AG10803 (cell line): ENCODE data around the gene GABRP.

Source experiments
- DNase-seq: peaks from one replicate; pipeline ENCODE4 v3.0.0; 2010; ENCODE audit warnings: low read depth
- H3K4me3 ChIP-seq: 2 replicates; pipeline ENCODE4 v1.5.1; 2011; ENCODE audit warnings: mild to moderate bottlenecking, low read length, control low read depth
- TF ChIP-seq, protein P1 (sequence below): conservative IDR thresholded peaks from 2 replicates; pipeline ENCODE4 v1.5.1; 2011; ENCODE audit warnings: mild to moderate bottlenecking, low read length, control low read depth, inconsistent platforms

GABRP gene

DNA sequence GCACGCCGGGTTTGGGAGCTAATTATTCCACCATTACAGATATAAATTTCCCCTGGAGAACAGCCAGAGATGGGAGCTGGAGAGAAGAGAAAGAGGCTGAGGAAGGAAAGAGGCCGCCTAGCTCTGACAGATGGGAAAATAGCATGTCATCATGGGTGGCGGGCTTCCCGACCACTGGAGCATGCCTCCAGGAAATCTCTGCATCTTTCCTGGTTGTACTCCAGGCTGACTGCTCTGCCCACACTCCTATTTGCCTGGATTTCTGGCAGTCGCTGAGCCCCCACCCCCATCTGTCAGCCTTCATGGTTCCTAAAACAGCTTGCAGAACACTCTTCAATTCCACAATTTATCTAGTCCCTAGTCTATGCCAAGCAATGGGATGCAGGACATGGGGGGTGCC, 14.3 kb upstream of the GABRP start:
- no peak for DNase-seq
- TF ChIP-seq, protein P1, sequence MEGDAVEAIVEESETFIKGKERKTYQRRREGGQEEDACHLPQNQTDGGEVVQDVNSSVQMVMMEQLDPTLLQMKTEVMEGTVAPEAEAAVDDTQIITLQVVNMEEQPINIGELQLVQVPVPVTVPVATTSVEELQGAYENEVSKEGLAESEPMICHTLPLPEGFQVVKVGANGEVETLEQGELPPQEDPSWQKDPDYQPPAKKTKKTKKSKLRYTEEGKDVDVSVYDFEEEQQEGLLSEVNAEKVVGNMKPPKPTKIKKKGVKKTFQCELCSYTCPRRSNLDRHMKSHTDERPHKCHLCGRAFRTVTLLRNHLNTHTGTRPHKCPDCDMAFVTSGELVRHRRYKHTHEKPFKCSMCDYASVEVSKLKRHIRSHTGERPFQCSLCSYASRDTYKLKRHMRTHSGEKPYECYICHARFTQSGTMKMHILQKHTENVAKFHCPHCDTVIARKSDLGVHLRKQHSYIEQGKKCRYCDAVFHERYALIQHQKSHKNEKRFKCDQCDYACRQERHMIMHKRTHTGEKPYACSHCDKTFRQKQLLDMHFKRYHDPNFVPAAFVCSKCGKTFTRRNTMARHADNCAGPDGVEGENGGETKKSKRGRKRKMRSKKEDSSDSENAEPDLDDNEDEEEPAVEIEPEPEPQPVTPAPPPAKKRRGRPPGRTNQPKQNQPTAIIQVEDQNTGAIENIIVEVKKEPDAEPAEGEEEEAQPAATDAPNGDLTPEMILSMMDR = no peak

DNA sequence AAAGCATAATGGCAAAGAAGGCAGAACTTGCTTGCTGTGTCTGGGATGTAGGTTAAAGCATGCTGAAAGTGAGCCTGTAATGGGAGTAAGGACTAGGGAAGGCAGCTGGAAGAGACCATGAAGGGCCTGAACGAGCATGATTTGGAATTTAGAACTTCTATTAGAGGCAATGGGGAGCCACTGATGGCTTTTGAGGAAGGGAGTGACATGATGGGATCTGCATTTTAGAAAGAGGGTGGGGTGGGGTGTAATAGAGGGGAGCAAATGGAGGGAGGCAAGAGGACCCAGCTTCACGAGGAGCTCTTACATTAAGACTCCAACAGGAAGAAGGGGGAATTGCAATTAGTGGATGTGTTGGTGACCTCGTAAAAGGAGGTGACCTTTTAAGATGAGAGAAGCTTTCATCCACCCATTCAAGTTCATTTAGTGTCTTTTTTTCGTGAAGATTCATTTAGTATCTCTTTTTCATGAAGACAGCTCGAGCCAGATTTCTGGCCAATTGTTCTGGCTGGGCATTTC, 13.6 kb upstream of the GABRP start:
- DNase-seq = no peak
- no peak overlapping the region for H3K4me3 ChIP-seq
- TF ChIP-seq, protein P1 = no peak

More for the DNA sequence above, 14.3 kb upstream of the GABRP start:
- H3K4me3 ChIP-seq = no peak overlapping the region

DNA sequence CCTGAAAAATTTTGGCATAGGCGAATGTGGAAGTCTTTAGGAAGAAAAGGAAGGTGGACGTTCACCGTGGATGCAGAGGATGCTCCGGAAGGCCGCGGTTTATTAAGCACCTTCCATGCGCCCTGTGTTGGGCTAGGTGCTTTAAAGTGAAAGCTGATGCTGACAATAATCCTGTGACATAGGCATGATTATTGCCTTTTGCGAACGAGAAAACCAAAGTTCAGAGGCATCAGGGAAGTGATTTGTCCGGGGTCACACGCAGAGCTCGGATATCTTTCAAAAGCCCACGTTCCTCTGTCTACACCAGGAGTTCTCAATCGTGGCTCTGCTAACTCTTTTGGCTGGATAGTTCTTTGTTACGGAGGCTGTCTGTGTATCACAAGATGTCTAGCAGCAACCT, 12.0 kb upstream of the GABRP start:
- H3K4me3 ChIP-seq = no peak overlapping the region
- TF ChIP-seq, protein P1 = no peak
- DNase-seq = no peak

DNA sequence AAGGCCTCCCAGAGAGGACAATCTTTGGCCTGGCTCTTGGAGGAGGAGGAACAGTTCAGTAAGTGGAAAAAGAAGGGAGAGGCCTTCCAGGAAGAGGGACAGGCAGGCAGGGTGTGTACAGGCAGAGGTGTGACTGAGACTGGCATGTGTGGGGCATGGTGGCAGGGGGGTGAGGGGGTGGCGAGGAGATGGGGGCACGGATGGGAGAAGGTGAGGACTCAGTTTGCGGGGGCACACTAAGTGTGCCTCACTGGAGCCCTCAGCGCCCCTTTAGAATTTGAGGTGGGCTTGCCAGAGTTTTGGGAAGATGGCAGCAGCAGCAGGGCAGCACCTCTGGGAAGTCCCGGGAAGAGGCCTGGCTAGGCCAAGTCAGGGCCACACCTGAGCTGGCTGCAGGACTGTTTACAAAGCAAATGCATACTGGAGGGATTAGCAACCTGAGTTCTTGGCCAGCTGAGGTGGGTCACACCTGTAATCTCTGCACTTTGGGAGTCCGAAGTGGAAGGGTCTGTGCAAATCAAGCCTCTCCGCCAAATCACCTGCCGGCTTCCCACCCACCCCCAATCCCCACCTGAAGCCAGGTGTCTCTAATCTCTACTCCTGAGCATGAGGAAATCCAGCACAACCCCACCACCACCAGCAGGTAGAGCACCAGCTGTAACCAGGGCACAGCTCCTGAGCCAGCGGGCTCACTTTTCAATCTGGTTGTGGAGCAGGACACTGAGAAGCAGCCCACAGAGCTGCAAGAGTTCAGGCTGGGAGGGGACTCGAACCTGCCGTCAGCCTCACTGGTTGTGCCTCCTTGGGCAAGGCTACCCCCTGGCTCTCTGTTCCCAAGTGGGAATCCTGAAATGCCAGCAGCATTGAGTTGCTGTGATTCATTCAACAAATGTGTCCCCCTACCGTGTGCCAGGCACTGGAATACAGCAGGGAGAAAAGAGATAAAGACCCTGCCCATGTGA, 10.2 kb upstream of the GABRP start:
- TF ChIP-seq, protein P1 = no peak
- DNase-seq = no peak
- H3K4me3 ChIP-seq = no peak overlapping the region

DNA sequence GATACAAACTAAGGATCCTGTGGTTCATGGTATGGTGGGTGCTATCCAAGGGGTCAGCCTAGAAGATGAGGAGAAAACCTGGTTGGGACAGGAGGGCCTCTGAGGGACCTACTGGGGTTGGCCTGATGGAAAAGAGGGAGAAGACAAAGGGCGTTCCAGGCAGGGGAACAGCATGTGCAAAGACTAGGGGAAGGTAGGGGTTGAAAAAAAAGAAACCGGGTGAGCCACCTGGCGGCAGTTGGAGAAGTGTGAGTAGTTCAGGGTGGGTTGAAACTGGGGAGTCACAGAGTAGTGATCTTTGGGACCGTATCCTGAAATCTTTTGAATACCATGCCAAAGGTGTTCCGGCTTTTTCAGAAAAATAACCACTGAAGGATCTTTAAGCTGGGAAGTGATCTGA, 8.7 kb upstream of the GABRP start:
- TF ChIP-seq, protein P1 = no peak
- no peak for DNase-seq

DNA sequence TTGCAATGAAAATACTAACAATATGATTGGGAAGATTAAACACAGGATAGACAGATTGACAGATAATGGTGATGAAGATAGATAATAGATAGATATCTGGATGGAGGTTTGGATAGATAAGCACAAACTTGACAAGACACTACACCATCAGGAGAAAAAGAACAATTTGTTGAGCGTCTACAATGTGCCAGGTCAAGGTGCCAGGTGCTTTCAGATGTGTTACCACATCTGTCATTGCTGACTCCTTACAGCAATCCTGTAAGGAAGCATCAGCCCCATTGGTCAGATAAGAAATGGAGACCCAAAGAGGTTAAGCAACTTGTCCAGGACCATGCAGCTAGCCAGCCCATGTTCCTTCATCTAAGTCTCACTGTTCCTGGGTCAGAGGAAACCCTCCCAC, 1.6 kb upstream of the GABRP start:
- H3K4me3 ChIP-seq = no peak overlapping the region

More for the DNA sequence above, 8.7 kb upstream of the GABRP start:
- H3K4me3 ChIP-seq = no peak overlapping the region

More for the DNA sequence above, 1.6 kb upstream of the GABRP start:
- TF ChIP-seq, protein P1 = no peak
- DNase-seq = no peak
